ENCODE data around the gene KIF3B. TPM values are rescaled to one million over a fixed set of nuclear protein-coding genes. Genes with fewer than 3 reads are reported as not detected.

KIF3B gene
- total and polyA plus RNA-seq, 8 donors, result 11.0 to 35.4 (median 25.7) TPM

DNA sequence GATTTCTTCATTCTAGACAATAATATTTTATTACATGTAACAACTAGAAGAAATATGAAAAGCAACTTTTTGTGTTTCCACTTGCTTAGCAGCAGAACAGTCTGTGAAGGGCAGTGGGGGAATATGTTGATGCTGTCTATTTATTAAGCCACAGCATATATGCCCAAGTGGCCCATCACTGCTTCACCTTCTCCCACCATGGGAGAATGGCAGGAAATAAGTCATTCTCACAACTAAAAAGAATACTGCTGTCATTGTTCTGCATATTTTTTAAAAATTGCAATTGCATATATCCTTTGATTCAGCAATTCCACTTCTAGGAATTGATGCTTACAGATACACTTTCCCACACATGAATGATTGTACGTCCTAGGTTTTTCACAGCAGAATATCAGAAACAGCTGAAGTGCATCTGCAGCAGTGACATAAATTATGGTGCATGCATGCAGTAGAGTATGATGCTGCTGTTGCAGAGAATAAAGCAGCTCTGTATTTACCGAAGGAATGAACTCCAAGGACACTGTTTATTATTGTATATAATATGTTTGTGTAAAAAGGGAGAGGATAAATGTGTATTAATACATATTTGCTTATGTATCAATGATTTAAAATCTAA lies 26.8 kb downstream of the KIF3B start:
- ATAC-seq (no peak), DNase-seq (no peak), FAIRE-seq (no peak)
- Histone ChIP-seq H3K4me1 (peaks cover 7 to 21% (median 15%) of the 10 kb centered on the region in 3 donors), H3K4me3 (no peak overlapping the region), H3K27me3 (no peaks in the 10 kb centered on the region), H3K36me3 (no peaks in the 10 kb centered on the region), H3K9me3 (no peaks in the 10 kb centered on the region), H3K27ac (no peak overlapping the region)
- TF ChIP-seq, protein P1, sequence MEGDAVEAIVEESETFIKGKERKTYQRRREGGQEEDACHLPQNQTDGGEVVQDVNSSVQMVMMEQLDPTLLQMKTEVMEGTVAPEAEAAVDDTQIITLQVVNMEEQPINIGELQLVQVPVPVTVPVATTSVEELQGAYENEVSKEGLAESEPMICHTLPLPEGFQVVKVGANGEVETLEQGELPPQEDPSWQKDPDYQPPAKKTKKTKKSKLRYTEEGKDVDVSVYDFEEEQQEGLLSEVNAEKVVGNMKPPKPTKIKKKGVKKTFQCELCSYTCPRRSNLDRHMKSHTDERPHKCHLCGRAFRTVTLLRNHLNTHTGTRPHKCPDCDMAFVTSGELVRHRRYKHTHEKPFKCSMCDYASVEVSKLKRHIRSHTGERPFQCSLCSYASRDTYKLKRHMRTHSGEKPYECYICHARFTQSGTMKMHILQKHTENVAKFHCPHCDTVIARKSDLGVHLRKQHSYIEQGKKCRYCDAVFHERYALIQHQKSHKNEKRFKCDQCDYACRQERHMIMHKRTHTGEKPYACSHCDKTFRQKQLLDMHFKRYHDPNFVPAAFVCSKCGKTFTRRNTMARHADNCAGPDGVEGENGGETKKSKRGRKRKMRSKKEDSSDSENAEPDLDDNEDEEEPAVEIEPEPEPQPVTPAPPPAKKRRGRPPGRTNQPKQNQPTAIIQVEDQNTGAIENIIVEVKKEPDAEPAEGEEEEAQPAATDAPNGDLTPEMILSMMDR (IDR thresholded peaks at IDR 0.05), result no peak
- 62 to 65% methylated on average over 2 of the region's 2 CpGs for WGBS, 2 donors
- intact Hi-C loops (cut with DNase I), result no loop called here

DNA sequence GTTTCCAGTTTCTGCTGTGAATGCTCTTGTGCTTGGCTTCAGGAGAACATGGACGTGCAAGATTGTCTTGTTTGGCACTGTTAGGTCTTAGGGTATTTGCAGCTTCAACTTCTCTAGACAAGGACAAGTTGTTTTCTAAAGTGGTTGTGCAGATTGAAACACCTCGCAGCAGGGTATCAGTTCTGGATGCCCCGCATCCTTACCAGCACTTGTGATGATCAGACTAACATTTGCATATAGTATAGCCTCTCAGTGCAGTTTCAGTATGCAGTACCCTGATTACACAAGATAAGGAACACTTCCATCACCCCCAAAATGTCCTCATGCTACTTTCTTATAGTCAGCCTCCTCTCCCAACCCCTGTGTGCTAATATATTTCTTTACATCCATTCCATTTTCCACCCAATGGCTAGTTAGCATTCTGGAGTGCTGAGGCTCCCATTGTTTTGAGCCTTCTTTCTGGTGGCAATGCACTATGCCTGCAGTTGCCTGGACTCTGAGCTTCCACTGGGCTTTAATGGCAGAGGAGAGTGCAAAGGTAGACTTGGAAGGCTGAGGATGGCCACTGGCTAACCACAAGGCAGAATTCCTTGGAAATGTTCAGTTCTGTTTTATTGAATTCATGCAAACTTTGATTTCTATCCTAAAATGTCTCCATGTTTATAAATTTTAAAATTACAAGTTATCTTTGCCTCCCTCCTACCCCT lies 35.4 kb downstream of the KIF3B start:
- Histone ChIP-seq H3K36me3 (peaks cover 0 to 23% (median 0%) of the 10 kb centered on the region in 3 donors), H3K9me3 (no peaks in the 10 kb centered on the region), H3K4me1 (peaks cover 0 to 6% (median 0%) of the 10 kb centered on the region in 3 donors), H3K4me3 (no peak overlapping the region), H3K27ac (no peak overlapping the region), H3K27me3 (no peaks in the 10 kb centered on the region)
- DNase-seq (no peak), FAIRE-seq (no peak), ATAC-seq (no peak)
- WGBS, 2 donors, result 62 to 94% methylated on average over 3 of the region's 3 CpGs
- TF ChIP-seq, protein P1 (IDR thresholded peaks at IDR 0.05), result no peak
- intact Hi-C loops (cut with DNase I), result no loop called here

DNA sequence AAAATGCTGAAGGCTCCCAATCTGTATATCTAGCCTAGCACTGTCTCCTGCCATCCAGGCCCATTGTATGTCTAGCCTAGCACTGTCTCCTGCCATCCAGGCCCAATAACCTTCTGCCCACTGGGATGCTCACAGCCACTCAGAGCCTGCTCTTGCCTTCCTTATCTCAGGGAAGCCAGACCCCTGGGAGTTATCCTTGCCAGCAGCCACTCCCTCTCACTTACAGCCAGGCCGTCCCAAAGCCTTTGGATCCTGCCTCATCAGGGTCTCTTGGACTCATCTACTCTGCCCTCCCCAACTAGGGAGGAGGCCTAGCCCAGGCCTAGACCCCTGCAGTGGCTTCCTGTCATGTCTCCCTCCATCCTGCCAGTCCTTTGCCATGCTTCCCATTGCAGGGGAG lies 37.3 kb downstream of the KIF3B start:
- TF ChIP-seq, protein P1 (IDR thresholded peaks at IDR 0.05), result no peak
- intact Hi-C loops (cut with DNase I), result no loop called here
- peak overlapping the region in 3 of 4 donors; percentile 73 to 88 (median 78) for H3K27ac ChIP-seq
- WGBS, 2 donors, result 88 to 90% methylated on average over 1 of the region's 1 CpG
- ATAC-seq (no peak), DNase-seq (no peak), FAIRE-seq (no peak)
- peaks cover 0 to 20% (median 3%) of the 10 kb centered on the region in 3 donors for H3K36me3 ChIP-seq
- H3K9me3 ChIP-seq, result no peaks in the 10 kb centered on the region
- H3K27me3 ChIP-seq, result no peaks in the 10 kb centered on the region
- H3K4me3 ChIP-seq, result no peak overlapping the region
- peaks cover 0 to 6% (median 0%) of the 10 kb centered on the region in 3 donors for H3K4me1 ChIP-seq

DNA sequence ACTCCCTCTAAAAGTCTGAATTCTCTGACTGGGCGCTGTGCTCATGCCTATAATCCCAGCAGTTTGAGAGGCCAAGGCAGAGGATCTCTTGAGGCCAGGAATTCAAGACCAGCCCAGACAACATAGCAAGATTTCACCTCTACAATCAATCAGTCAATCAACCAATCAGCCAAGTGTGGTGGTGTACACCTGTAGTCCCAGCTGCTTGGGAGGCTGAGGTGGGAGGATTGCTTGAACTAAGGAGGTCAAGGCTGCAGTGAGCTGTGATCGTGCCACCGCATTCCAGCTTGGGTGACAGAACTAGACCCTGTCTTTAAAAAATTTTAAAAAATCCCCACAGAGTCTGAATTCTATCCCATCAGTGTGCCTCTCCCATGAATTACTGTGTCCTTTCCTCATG lies 37.9 kb downstream of the KIF3B start:
- TF ChIP-seq, protein P1 (IDR thresholded peaks at IDR 0.05), result no peak
- Histone ChIP-seq H3K9me3 (no peaks in the 10 kb centered on the region), H3K4me3 (no peak overlapping the region), H3K36me3 (peaks cover 0 to 13% (median 3%) of the 10 kb centered on the region in 3 donors), H3K4me1 (peaks cover 0 to 6% (median 0%) of the 10 kb centered on the region in 3 donors), H3K27me3 (no peaks in the 10 kb centered on the region), H3K27ac (peak overlapping the region; percentile 73 to 88 (median 76))
- FAIRE-seq (no peak), DNase-seq (no peak), ATAC-seq (peak in 2 of 4 donors; percentile 0 to 1)
- intact Hi-C loops (cut with DNase I), result no loop called here
- WGBS, 2 donors, result 71 to 73% methylated on average over 3 of the region's 3 CpGs

All from pancreas (tissue), 10 donors.